ENCODE measurements around the gene SNTA1. TPM values are rescaled to one million over a fixed set of nuclear protein-coding genes. Genes with fewer than 3 reads are reported as not detected.

SNTA1 gene
- total RNA-seq, 2 experiments from 2014 or later = 5.6 to 6.9 TPM

DNA sequence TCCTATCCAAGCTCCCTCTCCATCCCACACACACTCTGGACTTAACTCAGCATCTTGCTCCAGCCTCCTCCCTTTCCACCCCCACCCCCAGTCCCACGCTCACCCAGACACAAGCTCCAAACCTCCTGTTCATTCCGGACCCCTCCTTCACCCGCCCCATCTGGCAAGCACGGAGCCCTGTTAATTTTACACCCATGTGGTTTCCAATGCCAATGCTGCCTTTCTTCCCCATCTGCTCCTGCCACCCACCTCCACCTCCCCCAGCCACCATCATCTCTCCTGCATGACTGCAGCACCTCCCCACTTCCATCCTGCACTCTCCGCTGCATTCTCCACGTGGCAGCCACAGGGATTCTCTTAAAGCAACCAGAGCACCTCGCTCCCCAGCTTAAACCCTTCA lies 32.3 kb downstream of the SNTA1 start:
- no peak for DNase-seq
- Mint-ChIP-seq H3K36me3 (ENCODE audit: low read depth) (peaks cover 9% of the 10 kb centered on the region), H3K27ac (no peak overlapping the region), H3K4me1 (peaks cover 19% of the 10 kb centered on the region), H3K9me3 (no peaks in the 10 kb centered on the region), H3K4me3 (no peak overlapping the region), H3K27me3 (no peaks in the 10 kb centered on the region)
- POLR2A ChIA-PET = interaction anchor here (0.6 to 1.0 kb wide), 2 partner anchors 10 to 1266 kb away, joined by 3 read pairs; partner anchors contain the start of genes CDK5RAP1 and PIGU
- CTCF ChIA-PET = no interaction called here

DNA sequence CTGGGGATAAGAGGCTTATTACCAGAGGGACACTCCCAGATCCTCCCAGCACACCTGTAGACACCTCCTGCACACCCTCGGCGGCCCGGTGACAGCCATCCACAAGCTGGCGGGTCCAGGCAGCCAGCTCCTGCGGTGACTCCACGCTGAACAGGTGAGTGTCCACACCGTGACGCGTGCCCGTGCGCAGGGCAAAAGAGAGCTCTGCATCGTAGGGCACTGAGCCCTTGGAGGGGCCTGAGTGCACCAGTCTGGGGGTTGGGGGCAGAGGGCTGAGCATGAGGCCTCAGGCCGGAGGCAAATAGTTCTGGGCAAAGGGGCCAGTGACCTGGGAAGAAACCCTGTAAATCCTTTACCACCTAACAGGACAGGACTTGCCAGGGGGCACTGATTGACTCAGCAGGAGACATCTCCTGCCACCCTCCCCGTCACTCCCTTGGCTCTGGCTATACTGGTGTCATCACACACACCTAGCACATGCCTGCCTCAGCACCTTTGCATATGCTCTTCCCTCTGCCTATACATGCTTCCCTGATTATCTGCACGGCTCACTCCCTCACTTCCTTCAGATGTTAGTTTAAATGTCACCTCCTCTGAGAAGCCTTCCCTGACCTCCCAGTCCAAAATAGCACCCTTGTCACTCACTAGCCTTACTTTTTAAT lies 33.4 kb downstream of the SNTA1 start:
- H3K4me3 Mint-ChIP-seq = no peak overlapping the region
- no peak for DNase-seq
- ChIA-PET POLR2A (interaction anchor here (1.0 kb wide), 1 partner anchor 9 kb away, joined by 3 read pairs; the partner anchor contains the start of gene CDK5RAP1), CTCF (no interaction called here)
- peaks cover 9% of the 10 kb centered on the region for H3K36me3 Mint-ChIP-seq (ENCODE audit: low read depth)
- no peaks in the 10 kb centered on the region for H3K9me3 Mint-ChIP-seq
- peaks cover 19% of the 10 kb centered on the region for H3K4me1 Mint-ChIP-seq
- no peak overlapping the region for H3K27ac Mint-ChIP-seq
- H3K27me3 Mint-ChIP-seq = no peaks in the 10 kb centered on the region

DNA sequence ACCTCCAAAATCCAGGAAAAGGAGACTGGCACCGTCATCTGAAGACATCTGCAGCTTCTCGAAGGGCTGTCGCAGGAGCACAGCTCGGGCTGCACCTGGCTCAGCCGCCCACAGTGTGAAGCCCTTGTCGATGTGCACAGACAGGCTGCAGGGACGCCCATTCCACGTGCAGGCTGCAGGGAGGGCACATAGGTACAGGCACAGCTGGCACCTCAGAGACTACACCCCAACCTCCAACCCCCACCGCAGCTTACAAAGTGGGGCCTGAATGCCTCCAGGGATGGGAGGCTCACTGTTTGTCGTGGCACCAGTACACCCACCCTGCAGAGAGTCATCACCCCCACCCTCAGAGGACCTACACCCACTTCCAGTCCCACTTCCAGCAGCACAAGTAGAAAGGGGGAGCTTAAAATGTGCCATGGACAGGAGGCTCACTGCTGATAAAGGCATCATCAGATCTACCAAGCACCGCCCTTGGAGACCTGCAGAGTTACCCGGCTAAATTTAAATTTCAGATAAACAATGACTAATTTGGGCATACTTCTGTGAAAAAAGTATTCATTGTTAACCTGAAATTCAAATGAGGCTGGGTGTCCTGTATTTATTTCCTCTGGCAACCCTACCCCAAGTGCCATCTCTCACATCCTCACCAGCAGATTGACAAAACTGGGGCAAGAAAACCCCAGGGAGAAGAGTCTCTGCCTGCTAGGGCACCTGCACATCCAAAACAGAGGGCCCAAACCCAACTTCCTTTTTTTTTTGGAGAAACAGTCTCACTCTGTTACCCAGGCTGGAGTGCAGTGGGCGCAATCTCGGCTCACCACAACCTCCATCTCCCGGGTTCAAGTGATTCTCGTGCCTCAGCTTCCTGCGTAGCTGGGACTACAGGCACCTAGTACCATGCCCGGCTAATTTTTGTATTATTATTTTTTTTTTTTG lies 34.6 kb downstream of the SNTA1 start:
- POLR2A ChIA-PET = no interaction called here
- H3K27ac Mint-ChIP-seq = peak overlapping the region; percentile 44
- H3K36me3 Mint-ChIP-seq (ENCODE audit: low read depth) = peaks cover 9% of the 10 kb centered on the region
- H3K27me3 Mint-ChIP-seq = no peaks in the 10 kb centered on the region
- no peak overlapping the region for H3K4me3 Mint-ChIP-seq
- CTCF ChIA-PET = interaction anchor here (0.5 kb wide), 1 partner anchor 1748 kb away, joined by 3 read pairs; no protein-coding TSS in a partner anchor
- no peaks in the 10 kb centered on the region for H3K9me3 Mint-ChIP-seq
- H3K4me1 Mint-ChIP-seq = peaks cover 22% of the 10 kb centered on the region
- no peak for DNase-seq

DNA sequence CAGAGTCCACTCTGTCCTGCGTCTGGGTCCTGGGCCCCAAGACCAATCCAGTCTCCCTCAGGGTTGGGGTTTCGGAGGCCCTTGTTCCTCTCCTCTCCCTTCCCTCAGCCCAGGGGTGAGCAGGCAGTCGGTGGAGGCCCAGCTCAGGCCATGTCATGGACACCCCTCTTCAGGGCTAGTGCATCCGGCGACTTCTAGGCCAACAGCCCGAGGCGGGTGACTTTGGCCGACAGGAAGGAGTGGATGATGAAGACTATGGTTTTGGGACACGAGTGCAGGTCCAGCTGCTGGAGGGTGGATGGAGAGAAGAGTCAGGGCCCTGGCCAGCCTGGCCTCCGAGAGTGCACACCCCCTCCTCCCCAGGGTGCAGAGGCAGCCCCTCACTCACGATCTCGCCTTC lies 35.2 kb downstream of the SNTA1 start:
- H3K36me3 Mint-ChIP-seq (ENCODE audit: low read depth) = peaks cover 9% of the 10 kb centered on the region
- H3K4me1 Mint-ChIP-seq = peaks cover 25% of the 10 kb centered on the region
- no peaks in the 10 kb centered on the region for H3K27me3 Mint-ChIP-seq
- DNase-seq = no peak
- ChIA-PET CTCF (interaction anchor here (0.5 kb wide), 1 partner anchor 1748 kb away, joined by 3 read pairs; no protein-coding TSS in a partner anchor), POLR2A (no interaction called here)
- H3K4me3 Mint-ChIP-seq = no peak overlapping the region
- H3K27ac Mint-ChIP-seq = no peak overlapping the region
- H3K9me3 Mint-ChIP-seq = no peaks in the 10 kb centered on the region

DNA sequence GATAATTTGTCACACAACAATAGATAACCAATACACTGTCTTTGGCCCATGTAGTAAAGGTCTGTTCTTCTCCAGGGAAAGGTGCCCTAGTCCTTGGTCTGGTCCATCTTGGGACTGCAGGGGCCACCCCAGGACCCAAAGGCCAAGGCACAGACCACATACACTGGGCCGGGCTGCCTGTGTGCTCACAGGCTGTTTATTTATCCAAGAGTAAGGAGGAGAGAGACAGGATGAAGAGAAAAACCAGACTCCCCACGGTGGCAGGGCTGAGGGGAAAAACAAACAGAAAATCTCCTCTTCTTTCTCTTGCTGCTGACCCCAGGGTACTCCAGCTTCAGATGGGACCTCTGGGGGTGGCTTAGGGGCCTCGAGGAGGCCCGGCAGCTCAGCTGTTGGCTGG lies 35.8 kb downstream of the SNTA1 start:
- Mint-ChIP-seq H3K4me3 (no peak overlapping the region), H3K27ac (no peak overlapping the region), H3K36me3 (ENCODE audit: low read depth) (peaks cover 9% of the 10 kb centered on the region), H3K4me1 (peaks cover 25% of the 10 kb centered on the region), H3K9me3 (no peaks in the 10 kb centered on the region), H3K27me3 (no peaks in the 10 kb centered on the region)
- no peak for DNase-seq
- ChIA-PET POLR2A (no interaction called here), CTCF (no interaction called here)

DNA sequence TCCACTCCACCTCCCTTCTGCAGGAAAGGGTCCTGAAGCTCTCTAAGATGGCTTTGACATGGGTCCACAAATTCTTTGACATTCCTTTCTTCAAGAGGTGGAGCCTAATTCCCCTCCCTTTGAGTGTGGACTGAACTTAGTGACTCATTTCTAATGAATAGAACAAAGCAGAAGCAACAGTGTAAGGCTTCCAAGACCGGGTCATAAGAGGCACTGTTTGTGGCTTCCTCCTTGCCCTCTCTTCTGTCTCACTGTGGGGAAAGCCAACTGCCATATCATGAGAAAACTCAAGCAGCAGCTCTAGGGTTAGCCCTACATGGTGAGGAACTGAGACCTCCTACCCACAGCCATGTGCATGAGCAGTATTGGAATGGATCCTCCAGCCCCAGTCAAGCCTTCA lies 36.3 kb downstream of the SNTA1 start:
- ChIA-PET CTCF (no interaction called here), POLR2A (no interaction called here)
- no peaks in the 10 kb centered on the region for H3K9me3 Mint-ChIP-seq
- no peak for DNase-seq
- peaks cover 30% of the 10 kb centered on the region for H3K4me1 Mint-ChIP-seq
- no peak overlapping the region for H3K4me3 Mint-ChIP-seq
- H3K36me3 Mint-ChIP-seq (ENCODE audit: low read depth) = peaks cover 9% of the 10 kb centered on the region
- H3K27ac Mint-ChIP-seq = peak overlapping the region; percentile 23
- H3K27me3 Mint-ChIP-seq = no peaks in the 10 kb centered on the region

DNA sequence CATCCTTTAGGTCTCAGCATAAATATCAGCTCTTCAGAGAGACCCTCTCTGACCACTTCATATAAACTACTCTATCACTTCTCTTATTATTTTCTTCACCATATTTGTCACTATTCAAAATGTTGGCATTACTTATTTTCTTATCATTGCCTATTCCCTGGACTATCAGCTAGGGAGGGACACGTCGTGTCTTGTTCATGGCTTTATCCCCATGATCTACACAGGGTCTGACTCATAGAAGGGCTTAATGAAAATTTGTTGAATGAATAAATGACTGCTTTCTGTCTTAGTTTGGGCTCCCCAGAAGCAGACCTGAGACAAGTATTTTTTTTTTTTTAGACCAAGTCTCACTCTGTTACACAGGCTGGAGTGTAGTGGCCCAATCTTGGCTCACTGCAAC lies 39.3 kb downstream of the SNTA1 start:
- Mint-ChIP-seq H3K4me1 (peaks cover 52% of the 10 kb centered on the region), H3K36me3 (ENCODE audit: low read depth) (peaks cover 9% of the 10 kb centered on the region), H3K27me3 (no peaks in the 10 kb centered on the region), H3K9me3 (no peaks in the 10 kb centered on the region), H3K4me3 (no peak overlapping the region), H3K27ac (no peak overlapping the region)
- no peak for DNase-seq
- ChIA-PET CTCF (interaction anchor here (0.6 kb wide), 1 partner anchor 32 kb away, joined by 4 read pairs; no protein-coding TSS in a partner anchor), POLR2A (no interaction called here)

DNA sequence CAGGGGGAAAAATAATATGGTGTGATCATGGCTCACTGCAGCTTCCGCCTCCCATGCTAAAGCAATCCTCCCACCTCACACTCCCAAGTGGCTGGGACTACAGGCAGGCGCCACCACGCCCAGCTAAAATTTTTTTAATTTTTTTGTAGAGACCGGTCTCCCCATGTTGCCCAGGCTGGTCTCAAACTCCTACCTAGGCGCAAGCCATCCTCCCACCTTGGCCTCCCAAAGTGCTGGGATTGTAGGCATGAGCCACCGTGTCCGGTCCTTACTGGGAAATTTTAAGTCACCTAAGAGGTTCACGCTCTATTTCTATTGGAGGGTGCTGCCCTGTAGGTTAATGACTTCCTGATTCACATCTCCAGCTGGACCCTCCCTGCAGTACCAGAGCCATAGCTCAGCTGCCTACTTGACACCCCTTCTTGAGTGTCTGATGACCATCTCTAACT lies 41.6 kb downstream of the SNTA1 start:
- Mint-ChIP-seq H3K36me3 (ENCODE audit: low read depth) (peaks cover under 1% of the 10 kb centered on the region), H3K4me3 (peak overlapping the region; percentile 92), H3K9me3 (no peaks in the 10 kb centered on the region), H3K4me1 (peaks cover 38% of the 10 kb centered on the region), H3K27ac (peak overlapping the region; percentile 81), H3K27me3 (no peaks in the 10 kb centered on the region)
- DNase-seq = peak; percentile 20
- ChIA-PET CTCF (interaction anchor here (0.6 to 3.3 kb wide), 8 partner anchors 14 to 378 kb away, joined by 3 to 24 read pairs (median 4); partner anchors contain the start of genes CBFA2T2 and SNTA1), POLR2A (interaction anchor here (0.7 to 1.8 kb wide), 20 partner anchors 9 to 710 kb away, joined by 3 to 12 read pairs (median 4); partner anchors contain the start of genes CBFA2T2, EIF2S2, PXMP4 and SNTA1)

DNA sequence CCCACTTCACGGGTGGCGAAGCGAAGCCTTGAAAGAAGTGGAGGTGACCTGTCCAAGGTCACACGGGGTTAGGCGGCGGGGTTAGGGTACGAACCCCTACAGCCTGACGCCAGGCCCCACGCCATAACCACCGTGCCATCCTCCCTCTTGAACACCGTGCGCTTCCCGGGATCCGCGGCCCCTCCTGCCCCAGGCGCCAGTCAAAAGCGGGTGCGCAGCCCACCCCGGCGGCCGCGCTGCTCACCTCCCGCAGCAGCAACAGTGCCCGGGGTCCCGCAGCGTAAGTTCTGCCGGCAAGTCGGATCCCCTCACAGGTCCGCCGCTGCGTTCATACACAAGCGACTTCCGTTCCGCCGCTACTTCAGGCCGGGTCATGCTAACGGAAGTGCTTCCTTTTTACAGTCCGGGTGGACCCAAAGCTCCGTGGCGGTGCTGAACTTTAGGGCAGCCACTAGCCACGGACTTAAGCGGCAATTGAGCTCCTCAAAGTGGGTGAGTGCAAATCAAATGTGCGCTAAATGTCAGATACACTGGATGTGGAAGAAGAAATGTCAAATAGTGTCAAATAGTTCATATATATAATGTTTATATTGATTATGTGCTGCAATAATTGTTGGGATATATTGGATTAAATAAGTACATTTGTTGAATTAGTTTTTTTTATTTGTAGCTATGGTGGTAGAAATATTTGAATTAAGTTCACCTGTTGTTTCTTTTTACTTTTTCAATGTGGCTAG lies 42.2 kb downstream of the SNTA1 start, which contains the start of gene CDK5RAP1:
Gene CDK5RAP1 (minus strand): TSS at position 336 of the 737 bp plus-strand sequence. CDS start 4,455 bp downstream, outside the sequence.
- Mint-ChIP-seq H3K27me3 (no peaks in the 10 kb centered on the region), H3K27ac (peak within 1 kb of the TSS; percentile 81), H3K36me3 (ENCODE audit: low read depth) (peaks cover 3% of the 10 kb centered on the region), H3K4me3 (peak within 1 kb of the TSS; percentile 92), H3K9me3 (no peaks in the 10 kb centered on the region), H3K4me1 (peaks cover 39% of the 10 kb centered on the region)
- ChIA-PET POLR2A (interaction anchor here (0.6 to 1.8 kb wide), 21 partner anchors 9 to 711 kb away, joined by 3 to 12 read pairs (median 3); partner anchors contain the start of genes CBFA2T2, EIF2S2, PXMP4 and SNTA1), CTCF (interaction anchor here (0.6 to 3.3 kb wide), 9 partner anchors 14 to 378 kb away, joined by 3 to 24 read pairs (median 3); partner anchors contain the start of genes CBFA2T2 and SNTA1)
- DNase-seq = peak; percentile 89

DNA sequence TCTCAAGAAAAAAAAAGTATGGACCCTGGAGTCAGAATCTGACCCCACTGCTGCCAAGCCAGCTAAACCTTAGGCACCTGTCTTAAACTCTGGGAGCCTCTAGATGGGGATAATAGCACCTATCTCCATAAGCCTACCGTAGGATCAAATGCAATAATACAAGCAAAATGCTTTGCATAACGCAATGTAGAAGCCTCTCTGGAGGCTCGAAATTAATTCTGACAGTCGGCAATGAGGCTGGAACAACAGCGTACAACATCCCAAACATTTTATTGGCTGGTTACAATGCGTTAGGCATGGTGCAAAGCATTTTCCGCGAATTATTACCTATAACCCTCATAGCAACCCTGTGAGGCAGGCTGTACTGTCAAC lies 42.8 kb downstream of the SNTA1 start:
- no peaks in the 10 kb centered on the region for H3K9me3 Mint-ChIP-seq
- peak overlapping the region; percentile 92 for H3K4me3 Mint-ChIP-seq
- no peak for DNase-seq
- ChIA-PET POLR2A (interaction anchor here (0.6 to 1.8 kb wide), 14 partner anchors 10 to 711 kb away, joined by 3 to 12 read pairs (median 5); partner anchors contain the start of genes CBFA2T2, EIF2S2, PXMP4 and SNTA1), CTCF (interaction anchor here (0.6 to 3.3 kb wide), 7 partner anchors 15 to 267 kb away, joined by 3 to 24 read pairs (median 4); partner anchors contain the start of gene SNTA1)
- H3K27me3 Mint-ChIP-seq = no peaks in the 10 kb centered on the region
- H3K27ac Mint-ChIP-seq = peak overlapping the region; percentile 40
- peaks cover 39% of the 10 kb centered on the region for H3K4me1 Mint-ChIP-seq
- peaks cover 3% of the 10 kb centered on the region for H3K36me3 Mint-ChIP-seq (ENCODE audit: low read depth)

DNA sequence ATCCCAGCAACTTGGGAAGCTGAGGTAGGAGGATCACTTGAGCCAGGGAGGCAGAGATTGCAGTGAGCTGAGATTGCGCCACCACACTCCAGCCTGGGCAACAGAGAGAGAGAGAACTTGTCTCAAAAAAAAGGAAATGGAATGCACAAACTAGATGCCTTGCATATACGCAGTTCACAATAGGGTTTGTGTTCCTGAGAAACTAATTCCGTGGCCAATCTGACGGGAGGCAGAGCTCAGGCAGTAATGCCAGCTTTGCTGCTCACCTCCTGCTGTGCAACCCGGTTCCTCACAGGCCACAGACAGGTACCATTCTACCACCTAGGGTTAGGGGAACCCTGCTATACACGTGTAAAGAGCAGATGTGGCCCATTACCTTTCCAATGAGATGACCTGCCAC lies 43.6 kb downstream of the SNTA1 start:
- no peak for DNase-seq
- Mint-ChIP-seq H3K27ac (no peak overlapping the region), H3K27me3 (no peaks in the 10 kb centered on the region), H3K4me1 (peaks cover 39% of the 10 kb centered on the region), H3K36me3 (ENCODE audit: low read depth) (peaks cover 3% of the 10 kb centered on the region), H3K4me3 (peak overlapping the region; percentile 92), H3K9me3 (no peaks in the 10 kb centered on the region)
- POLR2A ChIA-PET = interaction anchor here (1.1 to 1.7 kb wide), 3 partner anchors 20 to 27 kb away, joined by 3 to 5 read pairs (median 4); no protein-coding TSS in a partner anchor
- CTCF ChIA-PET = interaction anchor here (1.0 to 3.3 kb wide), 2 partner anchors 44 to 267 kb away, joined by 3 to 24 read pairs; partner anchors contain the start of gene SNTA1

DNA sequence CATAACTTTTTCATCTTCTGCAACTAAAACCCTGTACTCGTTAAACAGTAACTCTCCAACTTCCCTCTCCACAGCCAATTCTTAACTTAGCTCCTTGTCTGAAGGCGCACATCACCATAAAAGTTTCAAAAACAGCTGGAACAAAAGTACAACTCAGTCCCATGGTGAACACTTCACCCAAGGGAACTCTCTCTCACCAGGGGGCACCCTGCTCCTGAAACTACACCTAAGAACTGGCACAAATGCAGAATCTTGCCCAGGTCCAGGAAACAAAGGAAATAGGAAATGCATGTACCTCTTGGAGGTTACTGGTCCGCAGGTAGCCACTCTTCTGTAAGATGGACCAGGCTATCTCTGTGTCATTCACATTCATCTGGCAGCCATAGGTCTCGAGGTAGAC lies 48.8 kb downstream of the SNTA1 start:
- ChIA-PET POLR2A (no interaction called here), CTCF (interaction anchor here (1.2 kb wide), 1 partner anchor 9 kb away, joined by 4 read pairs; no protein-coding TSS in a partner anchor)
- Mint-ChIP-seq H3K4me1 (peaks cover 10% of the 10 kb centered on the region), H3K9me3 (no peaks in the 10 kb centered on the region), H3K36me3 (ENCODE audit: low read depth) (peaks cover 35% of the 10 kb centered on the region), H3K27me3 (no peaks in the 10 kb centered on the region), H3K4me3 (no peak overlapping the region), H3K27ac (no peak overlapping the region)
- no peak for DNase-seq
